Jurkat, Clone E6-1 (cell line): ENCODE data around the gene MMP15.

Source experiments
- DNase-seq: peaks from one replicate; pipeline ENCODE4 v3.0.0-alpha.2; 2011; ENCODE audit warnings: low read depth, low spot score
- H3K4me3 ChIP-seq: 2 replicates; pipeline ENCODE4 v1.5.1; 2011; ENCODE audit warnings: mild to moderate bottlenecking, low read length, control low read depth, moderate library complexity

Gene MMP15

DNA sequence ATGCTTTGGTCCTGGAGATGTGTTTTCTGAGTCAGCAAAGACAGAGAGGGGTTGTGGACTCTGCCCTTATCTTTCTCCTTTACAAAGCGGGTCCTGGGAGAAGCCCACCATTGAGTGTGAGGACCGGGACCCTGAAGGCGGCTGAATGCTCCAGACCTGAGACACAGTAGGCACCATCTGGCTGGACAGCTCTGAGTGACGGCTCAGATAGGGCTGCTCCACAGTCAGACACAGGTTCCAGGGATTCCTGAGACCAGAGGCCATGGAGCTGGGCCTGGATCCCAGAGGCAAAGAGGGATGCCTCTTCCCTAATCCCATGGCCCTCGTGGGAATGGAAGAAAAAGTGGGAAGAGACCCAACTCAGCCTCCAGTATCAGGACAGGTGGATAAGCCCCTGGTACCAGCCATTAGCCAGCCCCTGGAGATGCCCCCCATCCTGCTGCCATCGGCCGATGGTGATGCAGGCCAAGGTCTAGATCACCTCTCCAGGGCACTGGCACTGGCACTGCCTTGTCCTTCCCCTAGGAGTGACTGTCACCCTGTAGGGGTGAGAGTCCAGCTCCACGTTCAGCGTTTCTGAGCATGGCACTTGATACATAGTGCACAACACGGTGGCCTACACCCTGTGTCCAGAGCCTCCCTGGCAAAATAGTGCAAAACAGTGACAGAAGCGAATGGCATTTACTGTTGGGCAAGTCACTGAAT, 4.7 kb downstream of the MMP15 start:
- DNase-seq = no peak
- no peak overlapping the region for H3K4me3 ChIP-seq

DNA sequence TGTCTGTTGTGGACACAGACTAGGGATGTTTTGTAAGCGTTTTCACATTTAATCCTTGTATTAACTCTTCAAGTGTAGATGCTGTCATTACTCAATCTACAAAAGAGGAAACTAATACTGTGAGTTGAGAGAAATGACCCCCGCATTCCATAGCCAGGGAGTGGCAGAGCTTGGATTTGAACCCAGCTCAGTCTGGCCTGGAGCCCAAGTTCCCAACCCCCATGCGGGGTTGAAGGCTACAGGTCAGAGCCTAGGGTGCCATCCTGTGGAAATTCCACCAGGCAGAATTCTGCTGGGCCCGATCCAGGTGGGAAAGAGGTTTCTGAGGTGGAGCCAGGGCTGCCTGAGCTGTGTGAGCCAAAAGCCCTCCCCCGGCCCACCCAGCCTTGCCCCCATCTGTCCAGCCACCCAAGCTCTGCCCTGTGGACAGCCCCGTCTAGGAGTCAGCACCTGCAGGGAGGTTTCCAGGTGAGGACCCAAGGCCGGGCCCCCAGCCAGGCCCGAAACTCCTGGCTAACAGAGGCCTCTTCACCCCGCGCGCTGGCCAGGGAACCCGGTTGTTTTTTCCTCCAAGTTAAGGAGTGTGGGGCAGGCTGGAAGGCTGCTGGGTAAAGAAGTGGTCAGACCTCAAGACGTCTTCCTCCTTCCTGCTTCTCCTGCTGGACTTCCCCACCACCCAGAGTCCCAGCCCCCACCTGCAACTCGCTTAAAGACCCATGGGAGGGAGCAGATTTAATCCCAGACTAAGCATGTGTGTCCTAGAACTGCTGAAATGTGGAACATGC, 5.7 kb downstream of the MMP15 start:
- no peak overlapping the region for H3K4me3 ChIP-seq
- DNase-seq = no peak

DNA sequence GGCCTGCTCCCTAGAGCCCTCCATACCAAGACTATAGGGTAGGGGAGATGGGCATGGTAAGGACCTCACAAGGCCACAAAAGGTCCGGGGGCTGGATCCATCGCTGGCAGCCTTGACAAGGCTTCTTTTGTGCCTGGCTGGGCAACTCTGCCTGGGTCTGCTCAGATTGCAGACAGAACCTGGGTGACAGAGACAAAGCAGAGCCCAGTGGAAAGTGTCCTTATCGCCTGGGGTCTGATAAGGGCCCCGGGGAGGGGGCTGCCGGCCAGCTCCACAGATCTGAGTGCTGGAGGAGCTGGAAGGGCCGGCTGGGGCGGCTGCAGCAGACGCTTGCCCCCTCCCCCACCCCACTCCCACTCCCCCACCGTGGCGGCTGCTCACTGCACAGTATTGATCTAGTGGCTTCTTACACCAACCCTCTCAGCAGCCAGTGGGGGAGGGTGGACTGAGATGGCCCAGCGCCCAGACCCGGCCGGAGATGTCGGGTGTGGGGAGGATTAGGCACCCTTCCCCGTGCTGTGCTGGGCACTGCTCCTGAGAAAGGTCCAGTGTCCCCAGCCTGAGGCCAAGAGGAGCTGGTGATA, 7.2 kb downstream of the MMP15 start:
- H3K4me3 ChIP-seq = no peak overlapping the region
- no peak for DNase-seq

DNA sequence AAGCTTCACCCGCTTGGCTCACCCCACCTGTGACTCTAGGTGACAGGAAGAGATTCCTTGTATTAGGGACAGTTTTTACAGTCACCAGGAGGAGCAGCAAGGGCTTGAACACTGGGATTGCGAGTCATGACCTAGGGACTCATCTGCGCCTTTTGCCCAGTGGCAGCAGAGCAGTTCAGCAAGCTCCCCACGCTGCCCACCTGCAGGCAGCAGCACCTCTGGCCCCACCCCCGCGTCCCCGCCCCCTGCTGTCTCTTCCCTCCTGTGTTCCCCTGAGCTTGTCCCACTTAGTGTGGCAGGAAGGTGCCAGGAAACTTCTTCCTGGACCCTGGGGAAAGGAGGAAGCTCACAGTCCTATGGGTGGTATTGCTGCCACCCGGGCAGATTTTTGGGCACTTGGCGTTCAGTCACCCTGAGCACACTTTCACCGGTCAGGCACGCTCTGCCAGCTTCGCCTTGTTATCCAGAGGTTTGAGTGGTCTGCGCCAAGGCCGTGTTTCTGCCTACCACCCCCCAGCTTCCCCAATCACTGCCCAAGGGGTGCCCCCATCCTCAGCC, 8.7 kb downstream of the MMP15 start:
- DNase-seq = no peak
- H3K4me3 ChIP-seq = no peak overlapping the region

DNA sequence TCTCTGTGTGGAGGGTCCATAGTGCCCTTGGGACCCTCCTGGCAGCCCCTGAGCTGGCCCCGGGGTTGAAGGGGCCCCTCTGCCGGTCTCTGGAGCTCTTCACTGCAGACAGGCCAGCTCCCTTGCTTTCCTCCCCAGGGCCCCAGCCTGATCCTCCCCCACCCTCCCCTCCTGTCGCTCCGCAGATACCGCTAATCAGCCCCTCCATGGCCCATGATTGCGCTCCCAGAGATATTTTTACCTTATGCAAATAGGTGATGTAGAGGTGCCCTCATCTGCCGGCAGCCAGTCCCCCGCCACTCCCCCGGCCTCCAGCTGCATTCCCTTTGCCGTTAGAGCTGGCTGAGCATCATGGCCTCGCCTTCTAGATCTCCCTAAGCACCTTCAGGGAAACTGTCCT, 9.2 kb downstream of the MMP15 start:
- DNase-seq = no peak
- H3K4me3 ChIP-seq = no peak overlapping the region

DNA sequence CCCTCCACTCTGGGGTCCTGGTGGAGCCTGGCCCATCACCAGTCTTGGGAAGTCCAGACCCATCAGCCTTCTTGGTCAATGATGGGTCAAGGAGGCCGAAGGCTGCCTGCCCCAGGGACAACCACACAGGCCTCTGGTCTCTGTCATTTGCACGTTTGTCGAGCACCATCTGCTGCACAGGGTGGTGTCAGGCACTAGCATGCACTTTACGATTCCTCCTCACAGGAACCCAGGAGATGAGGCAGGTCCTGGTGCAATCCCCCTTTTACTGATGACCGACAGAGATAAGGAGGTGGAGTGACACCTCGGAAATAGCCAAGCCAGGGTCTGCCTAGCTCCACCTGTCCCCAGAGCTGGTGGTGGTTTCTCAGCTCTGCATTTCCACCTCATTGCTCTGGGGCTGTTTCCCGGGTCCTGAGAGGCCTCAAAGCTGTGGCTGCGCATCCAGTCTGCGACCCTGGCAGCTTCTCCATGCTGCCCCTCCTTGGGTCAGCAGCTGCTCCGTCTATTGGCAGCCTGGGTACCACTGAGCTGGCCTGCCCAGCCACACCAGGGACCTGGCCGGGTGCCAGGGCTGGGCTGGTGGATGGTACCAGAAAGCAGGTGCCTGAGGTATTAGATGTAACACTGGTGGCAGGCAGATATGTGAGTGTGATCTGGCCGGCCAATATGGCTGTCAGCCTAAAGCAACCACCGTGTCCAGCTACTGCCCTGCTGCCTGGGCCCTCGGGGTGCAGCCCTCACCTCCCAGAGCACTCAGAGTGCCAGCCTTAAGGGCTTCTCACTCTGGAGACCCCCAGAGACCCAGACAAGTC, 10.0 kb downstream of the MMP15 start:
- no peak overlapping the region for H3K4me3 ChIP-seq
- DNase-seq = no peak

DNA sequence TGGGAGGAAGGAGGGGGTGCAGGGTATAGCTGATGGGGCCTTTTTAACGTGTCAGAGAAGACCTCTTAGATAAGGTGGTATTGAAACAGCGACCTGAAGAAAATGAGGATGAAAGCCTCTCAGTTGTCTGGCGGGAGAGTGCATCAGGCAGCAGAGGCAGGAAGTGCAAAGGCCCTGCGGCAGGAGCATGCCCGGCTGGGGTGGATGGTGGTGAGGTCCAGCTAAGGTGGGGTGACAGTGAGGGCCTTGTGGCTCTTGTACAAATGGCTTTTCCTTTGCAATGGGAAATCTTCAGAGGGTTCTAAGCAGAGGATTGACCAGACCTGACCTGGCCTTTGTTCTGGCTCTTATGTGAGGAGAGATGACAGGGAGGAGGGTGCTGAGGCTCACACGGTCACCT, 11.4 kb downstream of the MMP15 start:
- no peak overlapping the region for H3K4me3 ChIP-seq
- no peak for DNase-seq

DNA sequence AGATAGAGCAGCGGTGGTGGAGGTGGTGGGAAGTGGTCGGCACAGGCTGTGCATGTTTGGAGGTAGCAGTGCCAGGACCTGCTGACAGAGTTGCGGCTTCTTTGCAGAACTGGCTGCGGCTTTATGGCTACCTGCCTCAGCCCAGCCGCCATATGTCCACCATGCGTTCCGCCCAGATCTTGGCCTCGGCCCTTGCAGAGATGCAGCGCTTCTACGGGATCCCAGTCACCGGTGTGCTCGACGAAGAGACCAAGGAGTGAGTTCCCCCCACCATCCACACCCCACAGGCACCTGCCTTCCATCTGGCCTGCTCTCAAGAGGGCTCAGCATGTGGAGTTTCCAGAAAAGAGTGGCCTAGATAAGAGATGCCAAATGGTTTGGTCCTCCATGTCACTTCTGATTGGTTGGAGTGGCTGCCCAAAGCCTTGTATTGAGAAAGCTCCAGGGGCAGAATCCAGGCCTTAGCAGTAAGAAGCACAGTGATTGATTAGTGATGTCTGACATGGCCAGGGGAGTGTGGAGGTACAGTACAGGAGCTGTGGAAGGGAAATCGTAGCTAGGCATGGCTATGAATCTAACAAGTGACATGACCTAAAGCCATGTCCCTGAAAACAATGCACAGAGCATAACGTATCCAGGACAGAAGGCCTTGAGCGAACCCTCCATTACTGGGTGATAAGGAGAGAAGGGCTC, 12.0 kb downstream of the MMP15 start:
- DNase-seq = no peak
- H3K4me3 ChIP-seq = no peak overlapping the region

DNA sequence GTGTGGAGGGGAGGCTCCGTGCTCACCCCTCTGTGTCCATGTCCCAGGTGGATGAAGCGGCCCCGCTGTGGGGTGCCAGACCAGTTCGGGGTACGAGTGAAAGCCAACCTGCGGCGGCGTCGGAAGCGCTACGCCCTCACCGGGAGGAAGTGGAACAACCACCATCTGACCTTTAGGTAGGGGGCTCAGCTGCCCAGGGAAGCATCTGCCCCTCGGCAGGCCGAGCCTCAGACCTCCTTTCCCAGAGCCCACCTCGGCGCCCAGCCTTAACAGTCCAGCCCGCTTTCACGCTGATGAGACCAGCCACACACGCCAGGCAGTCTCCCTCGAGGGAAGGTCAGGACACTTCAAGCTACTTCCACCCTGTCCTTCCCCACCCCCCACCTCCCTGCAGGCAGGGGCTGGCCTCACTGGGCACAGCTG, 12.7 kb downstream of the MMP15 start:
- H3K4me3 ChIP-seq = no peak overlapping the region
- DNase-seq = no peak

DNA sequence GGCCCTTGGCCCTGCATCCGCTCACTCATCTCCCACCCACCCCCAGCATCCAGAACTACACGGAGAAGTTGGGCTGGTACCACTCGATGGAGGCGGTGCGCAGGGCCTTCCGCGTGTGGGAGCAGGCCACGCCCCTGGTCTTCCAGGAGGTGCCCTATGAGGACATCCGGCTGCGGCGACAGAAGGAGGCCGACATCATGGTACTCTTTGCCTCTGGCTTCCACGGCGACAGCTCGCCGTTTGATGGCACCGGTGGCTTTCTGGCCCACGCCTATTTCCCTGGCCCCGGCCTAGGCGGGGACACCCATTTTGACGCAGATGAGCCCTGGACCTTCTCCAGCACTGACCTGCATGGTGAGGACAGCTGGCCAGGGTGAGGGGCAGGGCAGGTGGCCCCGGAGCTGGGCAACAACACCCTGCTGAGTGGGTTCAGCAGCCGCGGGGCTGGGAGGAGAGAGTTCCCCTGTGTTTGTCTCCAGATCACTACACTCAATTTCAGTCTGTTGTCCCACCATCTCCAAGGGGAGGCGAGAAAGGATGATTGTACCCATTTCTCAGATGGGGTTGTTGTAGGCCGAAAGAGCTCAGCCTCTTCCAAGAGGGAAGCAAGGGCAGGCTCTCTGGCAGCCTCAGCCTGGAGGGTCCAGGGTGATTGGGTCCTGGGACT, 14.4 kb downstream of the MMP15 start:
- no peak overlapping the region for H3K4me3 ChIP-seq
- no peak for DNase-seq

DNA sequence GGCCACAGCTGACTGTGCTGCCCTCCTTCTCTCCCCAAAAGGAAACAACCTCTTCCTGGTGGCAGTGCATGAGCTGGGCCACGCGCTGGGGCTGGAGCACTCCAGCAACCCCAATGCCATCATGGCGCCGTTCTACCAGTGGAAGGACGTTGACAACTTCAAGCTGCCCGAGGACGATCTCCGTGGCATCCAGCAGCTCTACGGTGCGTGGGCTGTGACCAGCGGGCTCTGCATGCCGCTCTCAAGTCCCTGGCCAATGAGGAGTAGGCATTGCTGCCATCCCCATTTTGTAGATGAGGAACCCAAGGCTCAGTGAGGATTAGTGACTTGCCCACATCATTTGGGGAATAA, 14.9 kb downstream of the MMP15 start:
- no peak for DNase-seq
- no peak overlapping the region for H3K4me3 ChIP-seq

DNA sequence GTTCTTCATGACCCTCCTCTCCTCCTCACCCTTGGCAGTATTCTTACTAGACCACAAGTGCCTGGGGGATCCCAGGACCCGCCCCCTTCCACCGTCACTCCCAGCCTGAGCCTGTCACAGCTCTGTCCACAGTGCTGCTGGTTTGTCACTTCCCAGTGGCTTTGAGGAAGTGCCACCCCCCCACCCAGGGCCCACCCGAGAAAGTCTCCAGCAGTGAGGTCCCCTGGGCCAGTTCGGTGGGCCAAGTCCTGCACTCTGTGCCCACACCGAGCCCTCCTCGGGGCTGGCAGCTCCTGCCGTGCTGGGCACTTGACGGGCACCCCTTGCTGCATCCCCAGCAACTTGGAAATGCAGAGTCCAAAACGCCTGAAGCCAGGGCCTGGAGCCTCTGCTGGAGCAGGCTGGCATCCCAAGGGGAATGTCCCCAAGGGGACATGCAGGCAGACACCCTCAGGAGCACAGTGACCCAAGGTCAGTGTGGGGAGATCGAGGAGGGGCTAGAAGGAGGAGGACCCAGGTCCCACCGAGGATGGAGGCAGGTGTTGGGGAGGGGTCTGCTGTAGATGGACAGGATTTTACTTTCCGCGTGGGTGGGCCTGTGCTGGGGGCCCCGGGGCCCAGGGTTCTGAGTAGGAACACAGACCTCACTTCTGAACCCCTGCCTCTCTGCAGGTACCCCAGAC, 15.5 kb downstream of the MMP15 start:
- no peak for DNase-seq
- no peak overlapping the region for H3K4me3 ChIP-seq

DNA sequence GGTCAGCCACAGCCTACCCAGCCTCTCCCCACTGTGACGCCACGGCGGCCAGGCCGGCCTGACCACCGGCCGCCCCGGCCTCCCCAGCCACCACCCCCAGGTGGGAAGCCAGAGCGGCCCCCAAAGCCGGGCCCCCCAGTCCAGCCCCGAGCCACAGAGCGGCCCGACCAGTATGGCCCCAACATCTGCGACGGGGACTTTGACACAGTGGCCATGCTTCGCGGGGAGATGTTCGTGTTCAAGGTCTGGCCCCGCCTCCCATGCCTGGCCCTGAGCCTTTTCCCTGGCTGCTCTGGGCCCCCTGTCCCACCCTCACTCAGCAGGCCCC, 16.0 kb downstream of the MMP15 start:
- no peak overlapping the region for H3K4me3 ChIP-seq
- DNase-seq = no peak

DNA sequence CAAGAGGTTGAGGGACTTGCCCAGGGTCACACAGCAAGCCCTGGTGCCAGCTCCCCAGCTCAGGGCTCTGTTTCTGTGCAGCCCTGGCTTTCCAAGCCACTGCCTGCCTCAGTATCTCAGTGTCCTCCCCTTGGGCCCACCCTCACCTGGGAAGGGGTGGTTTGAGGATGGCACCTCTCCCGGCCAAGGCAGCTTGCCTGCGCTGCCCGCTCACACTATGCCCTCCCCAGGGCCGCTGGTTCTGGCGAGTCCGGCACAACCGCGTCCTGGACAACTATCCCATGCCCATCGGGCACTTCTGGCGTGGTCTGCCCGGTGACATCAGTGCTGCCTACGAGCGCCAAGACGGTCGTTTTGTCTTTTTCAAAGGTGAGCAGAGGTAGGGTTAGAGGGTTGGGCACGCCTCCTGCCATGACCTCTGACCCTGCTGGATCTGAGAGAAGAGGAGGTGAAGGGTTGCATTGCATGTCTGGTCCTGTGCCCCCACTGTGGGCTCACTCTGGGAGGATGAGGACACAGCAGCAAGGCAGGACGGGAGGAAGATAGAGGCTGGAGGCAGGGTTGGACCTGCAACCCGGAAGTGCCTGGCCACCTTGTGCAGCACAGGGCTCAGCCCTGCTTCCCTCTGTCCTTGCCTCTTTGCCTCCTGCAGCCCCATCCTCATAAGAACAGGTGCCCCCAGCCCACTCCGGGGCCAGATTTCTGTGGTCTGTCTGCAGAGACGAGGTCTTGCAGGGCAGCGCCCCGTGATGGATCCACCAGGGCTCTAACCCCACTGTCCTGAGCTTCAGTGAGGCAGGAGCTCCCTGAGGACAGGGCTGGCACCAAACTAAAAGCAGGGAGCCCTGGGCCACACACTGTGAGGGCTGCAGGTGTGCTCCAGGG, 16.7 kb downstream of the MMP15 start:
- no peak for DNase-seq
- H3K4me3 ChIP-seq = no peak overlapping the region

DNA sequence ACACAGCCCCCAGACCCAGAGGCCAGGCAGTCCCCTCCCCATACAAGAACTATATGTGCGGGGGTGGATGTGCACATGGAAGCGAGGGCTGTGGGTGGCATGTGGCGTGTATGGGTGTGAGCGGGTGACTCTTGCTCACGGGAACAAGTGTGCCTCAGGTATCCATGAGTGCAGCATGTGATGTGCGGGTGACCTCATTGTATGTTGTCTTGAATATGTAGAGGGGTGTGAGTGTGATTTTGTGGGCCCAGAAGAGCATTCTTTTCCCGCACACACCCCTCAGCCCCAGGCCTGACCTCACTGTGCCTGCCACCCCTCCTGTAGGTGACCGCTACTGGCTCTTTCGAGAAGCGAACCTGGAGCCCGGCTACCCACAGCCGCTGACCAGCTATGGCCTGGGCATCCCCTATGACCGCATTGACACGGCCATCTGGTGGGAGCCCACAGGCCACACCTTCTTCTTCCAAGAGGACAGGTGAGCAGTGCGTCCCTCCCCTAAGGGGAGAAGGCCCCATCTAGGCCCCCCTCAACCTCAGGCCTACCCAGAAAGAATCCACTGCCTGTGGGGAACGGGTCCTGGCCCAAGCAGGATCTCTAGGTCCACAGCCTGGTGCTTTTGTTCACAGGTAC, 17.4 kb downstream of the MMP15 start:
- DNase-seq = no peak
- no peak overlapping the region for H3K4me3 ChIP-seq

DNA sequence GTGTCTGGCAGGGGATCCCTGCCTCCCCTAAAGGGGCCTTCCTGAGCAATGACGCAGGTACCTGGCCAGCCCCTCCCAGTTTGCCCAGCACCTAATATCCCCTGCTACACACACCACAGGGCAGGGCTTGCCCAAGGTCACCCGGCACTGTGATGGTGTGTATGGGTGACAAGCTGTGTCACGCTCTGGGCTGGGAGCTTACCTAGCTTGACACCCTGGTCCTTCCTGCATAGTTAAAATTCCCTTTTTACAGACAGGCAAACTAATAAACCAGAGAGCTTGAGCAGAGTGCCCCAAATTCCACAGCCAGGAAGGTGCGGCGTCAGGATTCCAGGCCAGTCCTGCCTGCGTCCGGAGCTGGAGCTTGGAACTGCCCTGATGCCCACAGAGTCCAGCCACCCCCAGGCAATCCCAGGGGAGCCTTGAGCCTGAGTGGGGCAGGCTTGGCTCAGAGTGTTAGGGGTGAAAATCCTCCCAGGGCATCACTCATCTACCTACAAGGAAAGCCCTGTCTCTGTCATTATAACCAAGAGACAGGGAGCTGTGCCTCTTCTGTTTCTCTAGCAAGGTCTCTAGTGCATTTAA, 18.1 kb downstream of the MMP15 start:
- no peak for DNase-seq
- no peak overlapping the region for H3K4me3 ChIP-seq
